OCI-LY1 (cell line): ENCODE measurements around the gene GBX2.

ENCODE experiments used
- H2AFZ ChIP-seq: fragments of 200-600 bp; sonication (generic), shearing (Covaris generic); 2 replicates; pipeline ENCODE4 v1.6.0; 2014; ENCODE audit warnings: antibody characterized with exemption, mild to moderate bottlenecking, low read length
- H3F3A ChIP-seq: fragments of 200-600 bp; sonication (generic), shearing (Covaris generic); 2 replicates; pipeline ENCODE4 v1.6.0; 2014; ENCODE audit warnings: mild to moderate bottlenecking, antibody characterized with exemption, low read length, moderate library complexity; ENCODE audit not compliant: insufficient read depth
- H3K27ac ChIP-seq: fragments of 200-600 bp; sonication (generic); 2 replicates; pipeline ENCODE4 v1.5.1; 2014; ENCODE audit warnings: low read length, mixed run types, mild to moderate bottlenecking, low read depth; ENCODE audit not compliant: poor library complexity, severe bottlenecking
- H3K27me3 ChIP-seq: fragments of 200-600 bp; sonication (generic); 2 replicates; pipeline ENCODE4 v1.6.0; 2014; ENCODE audit warnings: antibody characterized with exemption, mild to moderate bottlenecking, low read length, moderate library complexity; ENCODE audit not compliant: insufficient read depth
- H3K36me3 ChIP-seq: fragments of 200-600 bp; sonication (generic); 2 replicates; pipeline ENCODE4 v1.6.1; 2014; ENCODE audit warnings: mild to moderate bottlenecking, antibody characterized with exemption, low read length, moderate library complexity, mixed read lengths; ENCODE audit not compliant: insufficient read depth
- H3K4me1 ChIP-seq: fragments of 200-600 bp; sonication (generic); 2 replicates; pipeline ENCODE4 v1.5.1; 2014; ENCODE audit warnings: mild to moderate bottlenecking, low read length, moderate library complexity; ENCODE audit not compliant: insufficient read depth, severe bottlenecking
- H3K4me2 ChIP-seq: fragments of 200-600 bp; sonication (generic), shearing (Covaris generic); 2 replicates; pipeline ENCODE4 v1.6.1; 2014; ENCODE audit warnings: low read length
- H3K4me3 ChIP-seq: fragments of 200-600 bp; sonication (generic); 2 replicates; pipeline ENCODE4 v1.5.1; 2014; ENCODE audit warnings: low read length, low read depth, mild to moderate bottlenecking, mixed read lengths; ENCODE audit not compliant: poor library complexity, severe bottlenecking
- H3K79me2 ChIP-seq: fragments of 200-600 bp; shearing (Covaris generic); 2 replicates; pipeline ENCODE4 v1.6.1; 2016; ENCODE audit warnings: mixed run types, low read length, mixed read lengths; ENCODE audit not compliant: insufficient read depth
- H3K9ac ChIP-seq: fragments of 200-600 bp; sonication (generic), shearing (Covaris generic); 2 replicates; pipeline ENCODE4 v1.6.1; 2014; ENCODE audit warnings: mild to moderate bottlenecking, low read length, mixed read lengths
- H3K9me2 ChIP-seq: fragments of 200-600 bp; sonication (generic), shearing (Covaris generic); 2 replicates; pipeline ENCODE4 v1.6.1; 2014; ENCODE audit warnings: low read depth, mild to moderate bottlenecking, low read length, mixed read lengths
- H3K9me3 ChIP-seq: fragments of 200-600 bp; shearing (Covaris generic); 2 replicates; pipeline ENCODE4 v1.6.1; 2014; ENCODE audit warnings: low read length, mixed read lengths
- H4K20me1 ChIP-seq: fragments of 200-600 bp; sonication (generic), shearing (Covaris generic); 2 replicates; pipeline ENCODE4 v1.6.0; 2016; ENCODE audit warnings: mild to moderate bottlenecking, low read length; ENCODE audit not compliant: insufficient read depth
- EZH2 ChIP-seq: fragments of 200-600 bp; sonication (generic), shearing (Covaris generic); IDR thresholded peaks from 2 replicates; pipeline ENCODE4 v1.8.0; 2017; ENCODE audit warnings: borderline replicate concordance, mixed run types, mild to moderate bottlenecking, antibody characterized with exemption, low read length, moderate library complexity, mixed read lengths
- TF ChIP-seq, protein P1 (sequence below): fragments of 200-600 bp; sonication (generic), shearing (Covaris generic); IDR thresholded peaks from 2 replicates; pipeline ENCODE4 v1.5.1; 2017; ENCODE audit warnings: mild to moderate bottlenecking, antibody characterized with exemption, low read length, moderate library complexity, mixed read lengths

Gene GBX2

GRCh38 chr2:236208019-236208926 lies 40.1 kb upstream of the GBX2 start:
- H3F3A ChIP-seq = no peaks in the 10 kb centered on the region
- no peaks in the 10 kb centered on the region for H4K20me1 ChIP-seq
- H3K4me3 ChIP-seq = no peak overlapping the region
- no peaks in the 10 kb centered on the region for H3K4me1 ChIP-seq
- no peak overlapping the region for H3K9ac ChIP-seq
- no peaks in the 10 kb centered on the region for H3K27me3 ChIP-seq
- no peak overlapping the region for H3K4me2 ChIP-seq
- H3K27ac ChIP-seq = no peak overlapping the region
- H2AFZ ChIP-seq = no peak overlapping the region
- H3K9me2 ChIP-seq = no peaks in the 10 kb centered on the region
- no peaks in the 10 kb centered on the region for H3K36me3 ChIP-seq
- TF ChIP-seq, protein P1, sequence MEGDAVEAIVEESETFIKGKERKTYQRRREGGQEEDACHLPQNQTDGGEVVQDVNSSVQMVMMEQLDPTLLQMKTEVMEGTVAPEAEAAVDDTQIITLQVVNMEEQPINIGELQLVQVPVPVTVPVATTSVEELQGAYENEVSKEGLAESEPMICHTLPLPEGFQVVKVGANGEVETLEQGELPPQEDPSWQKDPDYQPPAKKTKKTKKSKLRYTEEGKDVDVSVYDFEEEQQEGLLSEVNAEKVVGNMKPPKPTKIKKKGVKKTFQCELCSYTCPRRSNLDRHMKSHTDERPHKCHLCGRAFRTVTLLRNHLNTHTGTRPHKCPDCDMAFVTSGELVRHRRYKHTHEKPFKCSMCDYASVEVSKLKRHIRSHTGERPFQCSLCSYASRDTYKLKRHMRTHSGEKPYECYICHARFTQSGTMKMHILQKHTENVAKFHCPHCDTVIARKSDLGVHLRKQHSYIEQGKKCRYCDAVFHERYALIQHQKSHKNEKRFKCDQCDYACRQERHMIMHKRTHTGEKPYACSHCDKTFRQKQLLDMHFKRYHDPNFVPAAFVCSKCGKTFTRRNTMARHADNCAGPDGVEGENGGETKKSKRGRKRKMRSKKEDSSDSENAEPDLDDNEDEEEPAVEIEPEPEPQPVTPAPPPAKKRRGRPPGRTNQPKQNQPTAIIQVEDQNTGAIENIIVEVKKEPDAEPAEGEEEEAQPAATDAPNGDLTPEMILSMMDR = no peak
- no peak for TF ChIP-seq EZH2
- H3K79me2 ChIP-seq = no peaks in the 10 kb centered on the region
- no peaks in the 10 kb centered on the region for H3K9me3 ChIP-seq

DNA sequence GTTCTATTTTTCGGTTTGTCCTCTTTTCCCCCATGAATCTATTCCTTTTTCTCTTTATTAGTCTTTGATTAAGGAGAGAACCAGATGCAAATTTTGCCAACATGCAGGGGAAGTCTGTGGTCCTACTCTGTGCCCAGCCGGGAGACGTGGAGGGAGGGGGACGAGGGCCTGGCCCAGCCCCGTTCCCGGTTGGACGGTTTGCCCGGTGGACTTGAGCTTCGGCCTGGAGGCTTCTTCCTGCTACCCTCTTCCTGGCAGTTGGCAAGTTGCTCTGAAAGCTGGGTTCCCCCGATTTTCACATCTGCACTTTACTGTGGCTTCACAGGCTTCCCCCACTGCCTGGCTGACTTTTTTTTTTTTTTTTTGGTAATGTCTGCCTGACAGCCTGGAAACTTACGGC lies 39.3 kb upstream of the GBX2 start:
- H3K36me3 ChIP-seq = no peaks in the 10 kb centered on the region
- H3F3A ChIP-seq = no peaks in the 10 kb centered on the region
- H3K9me2 ChIP-seq = no peaks in the 10 kb centered on the region
- no peaks in the 10 kb centered on the region for H3K4me1 ChIP-seq
- H2AFZ ChIP-seq = no peak overlapping the region
- H3K4me2 ChIP-seq = no peak overlapping the region
- H3K9ac ChIP-seq = no peak overlapping the region
- H3K27ac ChIP-seq = no peak overlapping the region
- no peak overlapping the region for H3K4me3 ChIP-seq
- no peaks in the 10 kb centered on the region for H4K20me1 ChIP-seq
- no peaks in the 10 kb centered on the region for H3K79me2 ChIP-seq
- TF ChIP-seq, protein P1 = no peak
- TF ChIP-seq EZH2 = no peak
- H3K27me3 ChIP-seq = no peaks in the 10 kb centered on the region
- H3K9me3 ChIP-seq = no peaks in the 10 kb centered on the region

DNA sequence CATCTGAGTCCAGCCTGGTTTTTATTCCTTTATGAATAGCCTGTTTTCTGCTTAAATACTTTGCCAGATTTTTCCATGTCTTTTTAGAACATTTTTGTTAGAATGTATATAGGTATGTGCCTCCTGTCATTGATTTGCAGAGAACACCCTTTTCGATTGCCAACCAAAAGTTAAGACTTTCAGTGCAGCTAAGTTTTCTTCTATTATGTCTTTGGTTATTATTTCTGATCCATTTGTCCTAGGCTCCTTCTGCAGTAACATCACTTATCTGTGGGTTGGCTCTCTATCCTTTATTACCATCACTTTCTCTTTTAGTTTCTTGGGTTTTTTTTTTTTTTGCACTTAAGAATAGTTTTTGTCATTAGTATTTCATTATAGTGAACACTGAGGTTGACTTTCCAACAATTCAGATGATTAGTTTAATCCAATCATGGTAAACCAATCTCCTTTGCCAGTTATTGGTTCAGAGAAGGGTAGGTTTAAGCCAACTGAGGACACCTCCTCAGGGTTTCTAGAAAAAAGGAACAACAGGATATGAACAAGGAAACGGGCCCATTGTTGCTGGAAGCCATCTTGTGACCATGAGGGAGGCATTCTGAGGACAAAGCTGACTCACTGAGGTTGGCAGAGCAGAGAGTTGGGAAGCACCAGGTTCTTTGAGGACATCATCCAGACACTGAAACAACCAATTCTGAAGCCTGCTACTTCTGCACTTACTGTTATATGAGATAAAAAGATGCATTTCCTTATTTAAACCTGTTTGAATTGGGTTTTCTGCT lies 37.9 kb upstream of the GBX2 start:
- Histone ChIP-seq H3K36me3 (no peaks in the 10 kb centered on the region), H3K4me2 (no peak overlapping the region), H3K9me3 (no peaks in the 10 kb centered on the region), H3K27ac (no peak overlapping the region), H3K9me2 (no peaks in the 10 kb centered on the region), H4K20me1 (no peaks in the 10 kb centered on the region), H3K4me1 (no peaks in the 10 kb centered on the region), H3F3A (no peaks in the 10 kb centered on the region), H3K27me3 (no peaks in the 10 kb centered on the region), H2AFZ (no peak overlapping the region), H3K9ac (no peak overlapping the region), H3K79me2 (no peaks in the 10 kb centered on the region), H3K4me3 (no peak overlapping the region)
- TF ChIP-seq EZH2 = no peak
- TF ChIP-seq, protein P1 = no peak
